Heart left ventricle (tissue), 13 donors: ENCODE results near the gene KCNIP3.

ENCODE experiments used
- POLR2A ChIP-seq, 2 donors: fragments of 450-650 bp; IDR thresholded peaks; one replicate each; pipeline ENCODE4 v1.6.1; 2017; ENCODE audit warnings: antibody characterized with exemption in 2 of 2, mild to moderate bottlenecking in 2 of 2, moderate library complexity in 2 of 2
- TF ChIP-seq, protein P1 (sequence below), 12 donors: fragments of 200-600 bp; sonication (generic) in 4 of 12; IDR thresholded peaks; one replicate each; pipeline versions ENCODE4 v1.5.0 to v1.8.0; 2018 to 2022; ENCODE audit warnings: antibody characterized with exemption in 12 of 12, mild to moderate bottlenecking in 5 of 12
- donor health status: ischemic (EF 13 %, LVEDD 7.1; RV severe dilation, severe dysfunction).
- donor health status: DM: no; HTN: yes; CAD: no.
- donor health status: DM: no; HTN: no; CAD: no.
- donor health status: ischemic (EF 25% LVEDD 6.9; RV normal size, moderate dysfunction).
- donor health status: ischemic (EF 25% LVEDD 5.7; RV mildly dilated, moderate dysfunction).
- donor health status: ischemic (EF 35%, LVEDD 5.7; RV mildly dilated, moderate dysfunction).
- donor health status: nonischemic (EF 11% LVEDD 7.7; RV severe dilation, severe dysfunction).
- donor health status: DM: yes; HTN: yes; CAD: no.
- donor health status: PGD.
- donor health status: ischemic (EF 29% LVEDD 5.4; RV normal size, mild dysfunction).
- donor health status: nonischemic (EF 23%, LVEDD 6.1; RV moderate dilation, normal function).

GRCh38 chr2:95301876-95302641 is 4.9 kb downstream of the KCNIP3 start:
- TF ChIP-seq, protein P1, sequence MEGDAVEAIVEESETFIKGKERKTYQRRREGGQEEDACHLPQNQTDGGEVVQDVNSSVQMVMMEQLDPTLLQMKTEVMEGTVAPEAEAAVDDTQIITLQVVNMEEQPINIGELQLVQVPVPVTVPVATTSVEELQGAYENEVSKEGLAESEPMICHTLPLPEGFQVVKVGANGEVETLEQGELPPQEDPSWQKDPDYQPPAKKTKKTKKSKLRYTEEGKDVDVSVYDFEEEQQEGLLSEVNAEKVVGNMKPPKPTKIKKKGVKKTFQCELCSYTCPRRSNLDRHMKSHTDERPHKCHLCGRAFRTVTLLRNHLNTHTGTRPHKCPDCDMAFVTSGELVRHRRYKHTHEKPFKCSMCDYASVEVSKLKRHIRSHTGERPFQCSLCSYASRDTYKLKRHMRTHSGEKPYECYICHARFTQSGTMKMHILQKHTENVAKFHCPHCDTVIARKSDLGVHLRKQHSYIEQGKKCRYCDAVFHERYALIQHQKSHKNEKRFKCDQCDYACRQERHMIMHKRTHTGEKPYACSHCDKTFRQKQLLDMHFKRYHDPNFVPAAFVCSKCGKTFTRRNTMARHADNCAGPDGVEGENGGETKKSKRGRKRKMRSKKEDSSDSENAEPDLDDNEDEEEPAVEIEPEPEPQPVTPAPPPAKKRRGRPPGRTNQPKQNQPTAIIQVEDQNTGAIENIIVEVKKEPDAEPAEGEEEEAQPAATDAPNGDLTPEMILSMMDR (IDR thresholded peaks at IDR 0.05) = no peak
- no peak for TF ChIP-seq POLR2A (IDR thresholded peaks at IDR 0.05)
